HuH-7 (cell line): ENCODE measurements around the gene CC2D2A.
A peak's percentile ranks its signal among the peaks of the same experiment; 100 is the strongest.

Source experiments
- DNase-seq: peaks from one replicate; pipeline ENCODE4 v3.0.0; 2011; ENCODE audit warnings: low spot score

CC2D2A gene

DNA sequence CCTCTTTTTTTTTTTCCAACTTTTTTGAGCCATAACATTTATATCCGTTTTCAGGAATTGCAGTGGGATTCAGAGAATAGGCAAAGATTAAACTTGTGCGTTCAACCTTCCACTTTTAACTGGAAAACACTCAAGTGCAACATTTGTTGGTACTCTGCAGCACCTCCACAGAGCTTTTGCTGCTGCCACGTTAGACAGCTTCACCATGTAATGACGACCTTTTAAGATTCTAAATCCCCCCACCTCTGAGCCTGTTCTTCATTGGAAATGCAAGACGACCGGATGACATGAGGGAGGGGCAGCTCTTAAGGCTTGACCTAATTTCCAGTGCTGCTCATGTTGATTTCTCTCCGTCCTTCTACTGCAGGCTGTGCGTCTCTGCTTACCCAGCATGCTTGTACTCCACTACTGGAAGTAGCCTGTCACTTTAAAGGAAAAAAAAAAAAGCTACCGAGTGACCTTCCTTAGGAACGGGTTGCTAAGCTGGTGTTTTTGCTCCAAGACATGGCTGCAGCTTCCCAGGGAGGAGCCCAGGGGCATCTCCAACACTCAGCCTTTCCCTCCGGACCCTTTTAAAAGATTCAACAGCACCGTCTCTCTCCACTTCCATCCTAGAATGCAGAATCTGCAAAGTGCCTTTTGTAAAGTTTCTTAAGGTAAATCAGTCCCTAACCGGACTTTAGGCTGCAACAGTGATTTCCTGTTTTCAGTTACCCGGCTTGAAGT lies at the start of gene CC2D2A:
CC2D2A (plus strand) TSS at position 481 of the 726 bp plus-strand sequence. CDS start 6,051 bp downstream, outside the sequence.
- DNase-seq = no peak

DNA sequence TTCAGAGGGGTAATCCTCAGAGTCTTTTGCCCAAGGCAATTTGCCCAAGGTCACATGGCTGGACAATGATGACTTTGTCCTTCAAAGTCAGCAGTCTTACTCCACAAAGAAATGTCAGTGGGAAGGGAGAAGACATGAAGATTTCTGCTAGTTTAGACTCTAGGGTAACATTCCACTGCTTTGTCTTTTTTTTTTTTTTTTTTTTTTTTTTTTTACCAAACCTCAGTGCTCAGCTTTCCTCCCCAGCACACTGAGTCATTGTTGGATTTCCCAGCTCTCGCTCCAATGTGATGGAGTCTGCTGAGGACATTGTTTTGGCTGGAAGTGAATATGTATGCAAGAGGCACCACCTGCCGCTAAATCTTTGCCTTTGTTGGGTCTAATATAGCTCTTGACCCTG lies 49.0 kb upstream of the CC2D2A start:
- no peak for DNase-seq

- no peak for DNase-seq
Measured at GRCh38 chr4:15423285-15423711, 46.4 kb upstream of the CC2D2A start.

GRCh38 chr4:15425520-15425919 lies 44.2 kb upstream of the CC2D2A start:
- DNase-seq = no peak

- DNase-seq = no peak
Measured at GRCh38 chr4:15427161-15427560, 42.5 kb upstream of the CC2D2A start.

- DNase-seq = no peak
Measured at GRCh38 chr4:15427701-15428100, 42.0 kb upstream of the CC2D2A start, which contains the start of gene C1QTNF7. Gene C1QTNF7, plus strand, starts transcription at chr4:15428033. Its CDS starts 7,711 bp downstream, at chr4:15435744.

- no peak for DNase-seq
Measured at GRCh38 chr4:15428611-15429010, 41.1 kb upstream of the CC2D2A start.

DNA sequence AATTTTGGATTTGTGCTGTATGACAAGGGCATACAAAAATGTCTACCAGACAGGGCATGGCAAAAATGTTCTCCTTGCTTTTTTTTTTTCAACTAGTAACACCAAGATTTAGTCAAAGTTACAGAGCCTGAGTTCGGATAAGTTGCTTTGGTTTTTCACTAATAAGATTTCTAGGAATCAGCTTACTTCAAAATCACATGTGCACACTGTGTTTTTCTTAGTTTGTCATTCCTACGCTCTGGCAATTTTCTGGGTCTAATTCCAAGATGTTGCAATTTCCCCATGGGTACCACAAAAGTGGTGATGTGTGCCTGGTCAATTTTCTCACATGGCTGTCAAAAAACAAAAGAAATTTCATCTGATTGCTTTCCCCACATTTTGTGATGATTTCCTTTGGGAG lies 35.6 kb upstream of the CC2D2A start:
- no peak for DNase-seq

GRCh38 chr4:15434676-15435075 lies 35.0 kb upstream of the CC2D2A start:
- DNase-seq = no peak

DNA sequence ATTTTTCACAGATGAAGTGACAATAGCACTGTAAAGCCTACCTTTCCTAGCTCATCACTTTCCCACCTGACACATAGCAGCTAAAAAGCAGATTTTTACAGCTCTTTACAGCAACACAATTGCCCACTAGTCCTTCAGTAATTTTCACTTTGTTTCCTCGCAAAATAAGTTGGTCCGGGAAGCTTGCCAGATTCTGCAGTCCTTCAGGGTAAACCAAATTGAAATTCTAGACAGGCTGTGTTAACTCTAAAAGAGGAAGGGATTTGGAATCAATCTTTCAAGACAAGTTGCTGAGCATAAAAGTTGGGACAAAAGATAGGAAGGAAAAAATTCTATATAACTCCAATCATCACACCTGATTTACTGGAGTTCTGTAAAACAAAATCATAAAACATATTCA lies 33.2 kb upstream of the CC2D2A start:
- DNase-seq = no peak

DNA sequence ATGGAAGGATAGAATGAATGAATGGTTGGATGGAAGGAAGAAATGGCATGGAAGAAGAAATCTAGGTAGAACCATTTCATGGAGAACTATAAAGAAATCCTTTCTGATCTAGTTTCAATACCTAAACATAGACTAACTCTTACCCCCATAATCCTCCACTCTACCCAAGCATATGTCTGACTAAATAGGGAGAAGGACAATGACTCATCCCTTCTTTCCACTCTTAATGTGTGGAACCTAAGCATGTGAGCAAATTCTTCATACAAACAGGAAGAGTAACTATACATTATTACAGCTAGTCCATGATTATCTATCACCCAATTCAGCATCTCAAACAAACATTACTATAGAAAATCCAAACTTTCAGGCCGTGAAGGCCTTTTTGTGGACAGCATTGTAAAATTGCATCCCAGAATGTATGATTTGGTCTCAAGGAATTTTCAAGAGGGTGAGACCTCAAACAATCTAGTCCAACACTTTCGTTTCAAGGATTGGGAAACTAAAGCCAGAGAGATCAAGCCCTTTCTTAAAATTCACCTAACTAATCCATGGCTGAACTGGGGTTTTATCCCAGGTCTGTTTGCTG lies 30.6 kb upstream of the CC2D2A start:
- no peak for DNase-seq

- DNase-seq = no peak
Measured at GRCh38 chr4:15443371-15444160, 26.1 kb upstream of the CC2D2A start.

DNA sequence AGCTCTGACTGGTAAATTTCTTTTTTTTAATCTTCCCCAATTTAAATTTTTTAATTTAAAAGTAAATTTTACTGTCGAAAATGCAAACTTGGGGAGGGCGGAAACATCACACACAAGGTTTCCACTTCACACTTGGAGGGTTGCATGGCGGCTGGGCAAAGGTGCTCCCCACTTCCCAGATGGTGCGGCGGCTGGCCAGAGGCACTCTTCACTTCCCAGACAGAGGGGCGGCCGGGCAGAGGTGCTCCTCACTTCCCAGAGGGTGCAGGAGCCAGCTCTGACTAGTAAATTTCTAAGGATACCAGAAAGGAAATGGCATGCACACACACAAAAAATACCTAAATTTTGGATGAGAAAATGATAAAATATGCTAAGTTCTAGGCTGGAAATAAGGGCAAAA lies 25.4 kb upstream of the CC2D2A start:
- DNase-seq = no peak

DNA sequence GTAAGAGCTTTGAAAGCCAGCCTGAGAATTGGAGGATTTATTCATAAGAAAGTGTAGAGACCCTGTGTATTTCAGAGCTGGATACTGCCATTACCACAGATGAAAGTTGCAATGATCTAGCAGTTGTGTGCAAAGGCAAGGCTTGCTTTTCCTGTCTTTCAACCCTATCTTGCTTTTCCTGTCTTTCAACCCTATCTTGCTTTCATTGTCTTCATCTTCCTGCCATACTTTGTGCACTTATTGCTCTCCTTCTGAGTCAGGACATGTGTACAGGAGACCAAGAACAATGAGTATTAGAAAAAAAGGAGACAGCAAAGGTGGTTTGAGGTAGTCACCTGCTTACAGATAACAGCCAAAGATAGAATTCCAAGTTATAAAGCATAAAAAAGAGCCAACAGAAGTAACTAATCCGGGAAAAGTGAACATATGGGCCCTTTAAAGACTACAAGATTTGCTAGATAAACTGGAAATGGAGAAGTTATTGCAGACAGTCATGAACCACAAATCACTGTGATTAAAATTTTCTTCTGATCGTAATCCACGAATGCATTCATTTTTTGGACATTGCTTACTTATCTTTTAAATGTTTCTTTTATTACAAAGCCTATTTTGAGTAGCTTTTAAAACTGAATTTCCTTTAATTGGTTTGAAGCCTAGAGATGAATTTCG lies 24.7 kb upstream of the CC2D2A start:
- no peak for DNase-seq

- DNase-seq = no peak
Measured at GRCh38 chr4:15451181-15451865, 18.4 kb upstream of the CC2D2A start.

DNA sequence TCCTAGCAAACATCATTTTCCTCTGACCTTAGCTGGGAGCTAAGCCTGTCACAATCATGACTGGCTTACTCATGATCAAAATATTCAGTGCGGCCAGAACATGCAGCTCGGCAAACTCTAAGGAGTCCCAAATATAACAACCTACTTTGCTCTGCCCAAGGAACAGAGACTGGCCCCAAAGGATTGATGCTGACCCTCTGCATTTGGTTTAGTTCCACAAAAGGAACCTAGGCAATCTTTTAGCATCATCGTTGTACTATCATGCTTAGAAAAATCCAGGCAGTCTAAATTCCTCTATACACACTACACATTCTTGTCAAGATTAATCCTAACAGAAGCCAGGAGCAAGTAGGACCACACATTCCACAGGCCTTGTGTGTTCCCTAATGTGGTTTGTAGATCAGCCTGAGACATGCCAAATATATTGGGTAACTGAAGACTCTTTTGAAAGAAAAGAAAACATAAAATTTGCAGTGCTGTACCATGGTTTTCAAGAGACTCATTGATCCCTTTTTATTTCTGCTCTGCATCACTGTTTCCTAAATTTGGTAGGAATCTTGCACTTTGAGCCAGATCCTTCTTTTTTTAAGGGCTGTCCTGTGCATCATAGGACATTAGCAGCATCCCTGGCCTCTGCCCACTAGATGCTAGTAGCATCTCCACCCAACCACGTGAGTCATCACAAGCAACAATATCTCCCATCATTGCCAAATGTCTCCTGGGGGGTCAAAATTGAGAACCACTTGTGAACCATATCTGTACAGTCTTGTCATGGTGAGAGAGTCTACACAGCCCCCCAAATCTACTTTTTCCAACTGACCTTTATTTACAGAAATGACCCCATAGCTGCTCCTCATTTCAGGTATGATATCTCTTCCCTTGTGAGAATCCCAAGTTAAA lies 17.6 kb upstream of the CC2D2A start:
- no peak for DNase-seq

GRCh38 chr4:15455290-15455689 lies 14.4 kb upstream of the CC2D2A start:
- DNase-seq = peak; percentile 17

GRCh38 chr4:15457406-15458201 lies 12.1 kb upstream of the CC2D2A start:
- DNase-seq = peak; percentile 10

DNA sequence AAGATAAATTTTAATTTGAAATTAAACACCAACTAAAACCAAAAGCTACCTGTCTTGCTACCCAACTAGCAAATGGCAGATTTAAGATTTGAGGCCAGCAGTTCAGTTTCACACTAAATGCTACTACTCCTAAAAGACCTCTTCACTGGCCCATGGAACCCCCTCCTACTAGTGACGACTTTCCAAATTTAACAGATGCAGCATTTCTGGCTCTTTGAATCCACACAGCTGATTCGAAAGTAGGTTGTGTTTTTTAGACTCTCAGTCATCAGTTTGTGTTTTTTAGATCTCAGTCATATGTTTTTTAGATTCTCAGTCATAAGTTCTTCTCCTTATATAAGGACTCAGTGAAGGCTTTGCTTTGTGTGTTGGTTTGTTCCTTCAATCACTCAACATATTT lies 11.1 kb upstream of the CC2D2A start:
- no peak for DNase-seq

DNA sequence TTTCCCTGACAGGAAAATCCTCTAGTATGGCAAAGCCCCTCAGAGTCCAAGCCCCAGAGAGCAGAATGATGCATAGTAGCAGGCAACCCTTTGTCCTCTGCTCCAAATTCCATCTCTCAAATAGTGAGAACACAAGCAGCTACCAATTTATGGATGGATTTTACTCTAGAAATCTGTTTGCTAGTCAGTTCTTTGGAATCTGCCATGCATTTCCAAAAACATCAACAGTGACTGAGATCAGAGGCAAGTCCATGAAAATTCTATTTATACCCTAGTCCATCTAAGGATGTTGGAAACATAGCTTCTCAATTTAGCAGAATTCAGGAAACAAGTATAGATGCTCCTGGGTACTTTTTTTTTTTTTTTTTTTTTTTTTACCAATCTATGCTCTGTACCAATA lies 10.0 kb upstream of the CC2D2A start:
- DNase-seq = no peak
